HEK293T (cell line): ENCODE data around the gene NIPAL1.
"Not testable (repeated sequence)": the region's sequence is repeated elsewhere in the genome, so short reads cannot be mapped to it uniquely, and the experiment has no call there.

Source experiments
- CTCF ChIA-PET: fragments of 350-600 bp; formaldehyde crosslinking; extraction: SDS; loops from one replicate; lab custom pipeline; 2021; ENCODE audit warnings: antibody characterized with exemption, inconsistent platforms; lab: Yijun Ruan, JAX
- POLR2A ChIA-PET: fragments of 350-600 bp; formaldehyde crosslinking; extraction: SDS; loops from one replicate; lab custom pipeline; 2020; ENCODE audit warnings: antibody characterized with exemption, inconsistent platforms; lab: Yijun Ruan, JAX
- DNase-seq: peaks from one replicate; pipeline ENCODE4 v3.0.0; 2012; ENCODE audit warnings: mixed read lengths; ENCODE audit errors: extremely low spot score
- ARNT ChIP-seq: fragments of 450-650 bp; IDR thresholded peaks from 2 replicates; pipeline ENCODE4 v1.6.1; 2017; ENCODE audit warnings: mild to moderate bottlenecking
- BHLHE40 ChIP-seq: fragments of 450-650 bp; IDR thresholded peaks from 2 replicates; pipeline ENCODE4 v1.6.1; 2016; ENCODE audit warnings: mild to moderate bottlenecking, moderate library complexity, borderline replicate concordance
- CTBP1 ChIP-seq: fragments of 450-650 bp; IDR thresholded peaks from 2 replicates; pipeline ENCODE4 v1.6.1; 2016; ENCODE audit warnings: borderline replicate concordance
- ELF4 ChIP-seq: fragments of 450-650 bp; IDR thresholded peaks from 2 replicates; pipeline ENCODE4 v1.6.1; 2017; ENCODE audit warnings: antibody characterized with exemption
- FOXA1 ChIP-seq: fragments of 450-650 bp; IDR thresholded peaks from 2 replicates; pipeline ENCODE4 v1.6.1; 2016; ENCODE audit warnings: mild to moderate bottlenecking
- FOXK2 ChIP-seq: fragments of 450-650 bp; IDR thresholded peaks from 2 replicates; pipeline ENCODE4 v1.6.1; 2016; ENCODE audit warnings: mild to moderate bottlenecking
- FOXM1 ChIP-seq: fragments of 450-650 bp; IDR thresholded peaks from 2 replicates; pipeline ENCODE4 v1.6.1; 2017; ENCODE audit warnings: mild to moderate bottlenecking, borderline replicate concordance
- HDGF ChIP-seq: fragments of 450-650 bp; IDR thresholded peaks from 2 replicates; pipeline ENCODE4 v1.6.1; 2017; ENCODE audit warnings: antibody characterized with exemption, borderline replicate concordance
- L3MBTL2 ChIP-seq: fragments of 450-650 bp; conservative IDR thresholded peaks from 2 replicates; pipeline ENCODE4 v1.6.1; 2016; ENCODE audit warnings: mild to moderate bottlenecking
- LEF1 ChIP-seq: fragments of 450-650 bp; IDR thresholded peaks from 2 replicates; pipeline ENCODE4 v1.6.1; 2017; ENCODE audit warnings: mild to moderate bottlenecking, borderline replicate concordance
- NFRKB ChIP-seq: fragments of 450-650 bp; IDR thresholded peaks from 2 replicates; pipeline ENCODE4 v1.6.1; 2016; ENCODE audit warnings: mild to moderate bottlenecking, moderate library complexity
- PKNOX1 ChIP-seq: fragments of 450-650 bp; IDR thresholded peaks from 2 replicates; pipeline ENCODE4 v1.6.1; 2016
- SP1 ChIP-seq: fragments of 450-650 bp; IDR thresholded peaks from 2 replicates; pipeline ENCODE4 v1.6.1; 2017
- SUZ12 ChIP-seq: fragments of 450-650 bp; IDR thresholded peaks from 2 replicates; pipeline ENCODE4 v1.6.1; 2016; ENCODE audit warnings: mild to moderate bottlenecking
- TARDBP ChIP-seq: fragments of 450-650 bp; IDR thresholded peaks from 2 replicates; pipeline ENCODE4 v1.6.1; 2016
- ZNF384 ChIP-seq: fragments of 450-650 bp; IDR thresholded peaks from 2 replicates; pipeline ENCODE4 v1.6.1; 2016

The NIPAL1 gene

GRCh38 chr4:47996021-47996420 is 20.6 kb upstream of the NIPAL1 start:
- ChIA-PET POLR2A (no interaction called here), CTCF (no interaction called here)

GRCh38 chr4:48002267-48002666 is 14.3 kb upstream of the NIPAL1 start:
- POLR2A ChIA-PET: no interaction called here
- CTCF ChIA-PET: interaction anchor here (0.7 kb wide), 1 partner anchor 85 kb away, joined by 5 read pairs; no protein-coding TSS in a partner anchor

More at GRCh38 chr4:47996021-47996420, 20.6 kb upstream of the NIPAL1 start:
- TF ChIP-seq L3MBTL2 (no peak), SUZ12 (no peak), NFRKB (no peak), HDGF (no peak), LEF1 (no peak), ELF4 (no peak), ARNT (no peak), BHLHE40 (no peak), FOXM1 (no peak), FOXA1 (no peak), FOXK2 (no peak), SP1 (no peak), TARDBP (no peak), PKNOX1 (no peak), CTBP1 (no peak), ZNF384 (no peak)
- DNase-seq: no peak

GRCh38 chr4:48003568-48003967 is 13.0 kb upstream of the NIPAL1 start:
- POLR2A ChIA-PET, DNase-seq: not testable (repeated sequence)
- CTCF ChIA-PET: interaction anchor here (0.7 kb wide), 1 partner anchor 37 kb away, joined by 3 read pairs; no protein-coding TSS in a partner anchor

More at GRCh38 chr4:48002267-48002666, 14.3 kb upstream of the NIPAL1 start:
- no peak for DNase-seq
- TF ChIP-seq FOXM1: no peak
- TF ChIP-seq FOXA1: no peak

GRCh38 chr4:48005781-48006180 is 10.8 kb upstream of the NIPAL1 start:
- no peak for DNase-seq
- TF ChIP-seq ARNT (no peak), SUZ12 (no peak), FOXA1 (no peak), FOXM1 (no peak), HDGF (no peak), PKNOX1 (no peak)
- POLR2A ChIA-PET: no interaction called here
- CTCF ChIA-PET: no interaction called here

GRCh38 chr4:48008021-48008596 is 8.5 kb upstream of the NIPAL1 start:
- TF ChIP-seq LEF1 (no peak), BHLHE40 (no peak), ARNT (no peak), FOXK2 (no peak), NFRKB (no peak), ZNF384 (no peak)
- POLR2A ChIA-PET: no interaction called here
- DNase-seq: no peak
- CTCF ChIA-PET: interaction anchor here (0.6 kb wide), 1 partner anchor 594 kb away, joined by 3 read pairs; no protein-coding TSS in a partner anchor

GRCh38 chr4:48010906-48011305 is 5.7 kb upstream of the NIPAL1 start:
- POLR2A ChIA-PET, DNase-seq: not testable (repeated sequence)

GRCh38 chr4:48011722-48012121 is 4.8 kb upstream of the NIPAL1 start:
- POLR2A ChIA-PET: no interaction called here
- DNase-seq: no peak
- CTCF ChIA-PET: no interaction called here
- TF ChIP-seq FOXA1 (no peak), ARNT (no peak), PKNOX1 (no peak), FOXK2 (no peak), L3MBTL2 (no peak), HDGF (no peak), TARDBP (no peak), FOXM1 (no peak), ZNF384 (no peak), CTBP1 (no peak)

More at GRCh38 chr4:48010906-48011305, 5.7 kb upstream of the NIPAL1 start:
- CTCF ChIA-PET: not testable (repeated sequence)

GRCh38 chr4:48012824-48013223 is 3.7 kb upstream of the NIPAL1 start:
- no peak for DNase-seq
- ChIA-PET POLR2A (no interaction called here), CTCF (no interaction called here)

More at GRCh38 chr4:48012824-48013223, 3.7 kb upstream of the NIPAL1 start:
- TF ChIP-seq ZNF384 (no peak), ARNT (no peak), FOXK2 (no peak), LEF1 (no peak)
